ENCODE measurements around the gene UMAD1. TPM values are rescaled to one million over a fixed set of nuclear protein-coding genes. Genes with fewer than 3 reads are reported as not detected.

The UMAD1 gene
- total and polyA plus RNA-seq, 2 experiments from 2014 or later: 8.4 to 12.4 TPM

DNA sequence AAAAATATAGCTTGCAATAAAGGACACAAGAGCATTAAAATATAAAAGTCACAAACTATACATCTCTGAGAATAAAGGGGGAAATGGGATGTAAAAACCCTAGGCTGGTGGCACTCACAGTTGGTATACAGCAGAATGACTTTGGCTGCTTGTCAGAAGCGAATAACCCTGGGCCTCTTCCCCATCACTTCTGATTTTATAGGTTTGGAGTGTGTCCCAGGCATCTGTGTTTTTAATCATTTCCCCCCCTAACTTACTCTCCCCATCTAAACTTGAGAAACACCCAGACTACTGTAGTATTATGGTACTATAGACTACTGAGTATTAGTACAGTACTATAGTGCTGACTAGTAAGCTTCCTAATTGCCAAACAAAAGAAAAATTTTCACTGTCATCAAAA lies 79.6 kb downstream of the UMAD1 start:
- Histone ChIP-seq H3K27me3 (ENCODE audit: insufficient read depth) (no peaks in the 10 kb centered on the region), H3K4me2 (no peak overlapping the region), H3K4me1 (ENCODE audit: insufficient read depth) (no peaks in the 10 kb centered on the region), H3K9me2 (ENCODE audit: insufficient read depth) (0 out of 2 replicates have a peak, but pooled peaks cover 5% of the 10 kb centered on the region), H3K36me3 (ENCODE audit: insufficient read depth) (no peaks in the 10 kb centered on the region), H3K4me3 (no peak overlapping the region), H4K20me1 (replicated peaks; ENCODE audit: insufficient read depth) (no peaks in the 10 kb centered on the region), H3K79me2 (replicated peaks; ENCODE audit: insufficient read depth) (no peaks in the 10 kb centered on the region), H3F3A (replicated peaks; ENCODE audit: low read depth) (no peaks in the 10 kb centered on the region), H2AFZ (no peak overlapping the region), H3K27ac (ENCODE audit: low read depth) (no peak overlapping the region)
- Mint-ChIP-seq H3K4me3 (no peak overlapping the region), H3K4me1 (peaks cover 5% of the 10 kb centered on the region; the same call in 1 of the 3 replicates), H3K9me3 (no peaks in the 10 kb centered on the region), H3K27ac (no peak overlapping the region), H3K27me3 (ENCODE audit: insufficient read depth, low read depth, poor library complexity) (no peaks in the 10 kb centered on the region), H3K36me3 (ENCODE audit: low read depth) (peaks cover 3% of the 10 kb centered on the region; the same call in 1 of the 3 replicates)
- TF ChIP-seq ZNF331 (CRISPR knock-in tag; IDR thresholded peaks at IDR 0.05; ENCODE audit: low read depth) (no peak), POLR2AphosphoS5 (IDR thresholded peaks at IDR 0.05; ENCODE audit: low read depth) (no peak), CREB1 (CRISPR knock-in tag; IDR thresholded peaks at IDR 0.05; ENCODE audit: low read depth) (no peak), ZNF114 (CRISPR knock-in tag; IDR thresholded peaks at IDR 0.05) (no peak), NANOG (IDR thresholded peaks at IDR 0.05; ENCODE audit: borderline replicate concordance) (no peak)
- TF ChIP-seq, protein P1, sequence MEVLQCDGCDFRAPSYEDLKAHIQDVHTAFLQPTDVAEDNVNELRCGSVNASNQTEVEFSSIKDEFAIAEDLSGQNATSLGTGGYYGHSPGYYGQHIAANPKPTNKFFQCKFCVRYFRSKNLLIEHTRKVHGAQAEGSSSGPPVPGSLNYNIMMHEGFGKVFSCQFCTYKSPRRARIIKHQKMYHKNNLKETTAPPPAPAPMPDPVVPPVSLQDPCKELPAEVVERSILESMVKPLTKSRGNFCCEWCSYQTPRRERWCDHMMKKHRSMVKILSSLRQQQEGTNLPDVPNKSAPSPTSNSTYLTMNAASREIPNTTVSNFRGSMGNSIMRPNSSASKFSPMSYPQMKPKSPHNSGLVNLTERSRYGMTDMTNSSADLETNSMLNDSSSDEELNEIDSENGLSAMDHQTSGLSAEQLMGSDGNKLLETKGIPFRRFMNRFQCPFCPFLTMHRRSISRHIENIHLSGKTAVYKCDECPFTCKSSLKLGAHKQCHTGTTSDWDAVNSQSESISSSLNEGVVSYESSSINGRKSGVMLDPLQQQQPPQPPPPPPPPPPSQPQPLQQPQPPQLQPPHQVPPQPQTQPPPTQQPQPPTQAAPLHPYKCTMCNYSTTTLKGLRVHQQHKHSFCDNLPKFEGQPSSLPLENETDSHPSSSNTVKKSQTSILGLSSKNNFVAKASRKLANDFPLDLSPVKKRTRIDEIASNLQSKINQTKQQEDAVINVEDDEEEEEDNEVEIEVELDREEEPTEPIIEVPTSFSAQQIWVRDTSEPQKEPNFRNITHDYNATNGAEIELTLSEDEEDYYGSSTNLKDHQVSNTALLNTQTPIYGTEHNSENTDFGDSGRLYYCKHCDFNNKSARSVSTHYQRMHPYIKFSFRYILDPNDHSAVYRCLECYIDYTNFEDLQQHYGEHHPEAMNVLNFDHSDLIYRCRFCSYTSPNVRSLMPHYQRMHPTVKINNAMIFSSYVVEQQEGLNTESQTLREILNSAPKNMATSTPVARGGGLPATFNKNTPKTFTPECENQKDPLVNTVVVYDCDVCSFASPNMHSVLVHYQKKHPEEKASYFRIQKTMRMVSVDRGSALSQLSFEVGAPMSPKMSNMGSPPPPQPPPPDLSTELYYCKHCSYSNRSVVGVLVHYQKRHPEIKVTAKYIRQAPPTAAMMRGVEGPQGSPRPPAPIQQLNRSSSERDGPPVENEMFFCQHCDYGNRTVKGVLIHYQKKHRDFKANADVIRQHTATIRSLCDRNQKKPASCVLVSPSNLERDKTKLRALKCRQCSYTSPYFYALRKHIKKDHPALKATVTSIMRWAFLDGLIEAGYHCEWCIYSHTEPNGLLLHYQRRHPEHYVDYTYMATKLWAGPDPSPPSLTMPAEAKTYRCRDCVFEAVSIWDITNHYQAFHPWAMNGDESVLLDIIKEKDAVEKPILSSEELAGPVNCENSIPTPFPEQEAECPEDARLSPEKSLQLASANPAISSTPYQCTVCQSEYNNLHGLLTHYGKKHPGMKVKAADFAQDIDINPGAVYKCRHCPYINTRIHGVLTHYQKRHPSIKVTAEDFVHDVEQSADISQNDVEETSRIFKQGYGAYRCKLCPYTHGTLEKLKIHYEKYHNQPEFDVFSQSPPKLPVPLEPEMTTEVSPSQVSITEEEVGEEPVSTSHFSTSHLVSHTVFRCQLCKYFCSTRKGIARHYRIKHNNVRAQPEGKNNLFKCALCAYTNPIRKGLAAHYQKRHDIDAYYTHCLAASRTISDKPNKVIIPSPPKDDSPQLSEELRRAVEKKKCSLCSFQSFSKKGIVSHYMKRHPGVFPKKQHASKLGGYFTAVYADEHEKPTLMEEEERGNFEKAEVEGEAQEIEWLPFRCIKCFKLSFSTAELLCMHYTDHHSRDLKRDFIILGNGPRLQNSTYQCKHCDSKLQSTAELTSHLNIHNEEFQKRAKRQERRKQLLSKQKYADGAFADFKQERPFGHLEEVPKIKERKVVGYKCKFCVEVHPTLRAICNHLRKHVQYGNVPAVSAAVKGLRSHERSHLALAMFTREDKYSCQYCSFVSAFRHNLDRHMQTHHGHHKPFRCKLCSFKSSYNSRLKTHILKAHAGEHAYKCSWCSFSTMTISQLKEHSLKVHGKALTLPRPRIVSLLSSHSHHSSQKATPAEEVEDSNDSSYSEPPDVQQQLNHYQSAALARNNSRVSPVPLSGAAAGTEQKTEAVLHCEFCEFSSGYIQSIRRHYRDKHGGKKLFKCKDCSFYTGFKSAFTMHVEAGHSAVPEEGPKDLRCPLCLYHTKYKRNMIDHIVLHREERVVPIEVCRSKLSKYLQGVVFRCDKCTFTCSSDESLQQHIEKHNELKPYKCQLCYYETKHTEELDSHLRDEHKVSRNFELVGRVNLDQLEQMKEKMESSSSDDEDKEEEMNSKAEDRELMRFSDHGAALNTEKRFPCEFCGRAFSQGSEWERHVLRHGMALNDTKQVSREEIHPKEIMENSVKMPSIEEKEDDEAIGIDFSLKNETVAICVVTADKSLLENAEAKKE (CRISPR knock-in tag; IDR thresholded peaks at IDR 0.05): no peak
- TF ChIP-seq, protein P2, sequence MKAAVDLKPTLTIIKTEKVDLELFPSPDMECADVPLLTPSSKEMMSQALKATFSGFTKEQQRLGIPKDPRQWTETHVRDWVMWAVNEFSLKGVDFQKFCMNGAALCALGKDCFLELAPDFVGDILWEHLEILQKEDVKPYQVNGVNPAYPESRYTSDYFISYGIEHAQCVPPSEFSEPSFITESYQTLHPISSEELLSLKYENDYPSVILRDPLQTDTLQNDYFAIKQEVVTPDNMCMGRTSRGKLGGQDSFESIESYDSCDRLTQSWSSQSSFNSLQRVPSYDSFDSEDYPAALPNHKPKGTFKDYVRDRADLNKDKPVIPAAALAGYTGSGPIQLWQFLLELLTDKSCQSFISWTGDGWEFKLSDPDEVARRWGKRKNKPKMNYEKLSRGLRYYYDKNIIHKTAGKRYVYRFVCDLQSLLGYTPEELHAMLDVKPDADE (IDR thresholded peaks at IDR 0.05): no peak
- TF ChIP-seq, protein P3, sequence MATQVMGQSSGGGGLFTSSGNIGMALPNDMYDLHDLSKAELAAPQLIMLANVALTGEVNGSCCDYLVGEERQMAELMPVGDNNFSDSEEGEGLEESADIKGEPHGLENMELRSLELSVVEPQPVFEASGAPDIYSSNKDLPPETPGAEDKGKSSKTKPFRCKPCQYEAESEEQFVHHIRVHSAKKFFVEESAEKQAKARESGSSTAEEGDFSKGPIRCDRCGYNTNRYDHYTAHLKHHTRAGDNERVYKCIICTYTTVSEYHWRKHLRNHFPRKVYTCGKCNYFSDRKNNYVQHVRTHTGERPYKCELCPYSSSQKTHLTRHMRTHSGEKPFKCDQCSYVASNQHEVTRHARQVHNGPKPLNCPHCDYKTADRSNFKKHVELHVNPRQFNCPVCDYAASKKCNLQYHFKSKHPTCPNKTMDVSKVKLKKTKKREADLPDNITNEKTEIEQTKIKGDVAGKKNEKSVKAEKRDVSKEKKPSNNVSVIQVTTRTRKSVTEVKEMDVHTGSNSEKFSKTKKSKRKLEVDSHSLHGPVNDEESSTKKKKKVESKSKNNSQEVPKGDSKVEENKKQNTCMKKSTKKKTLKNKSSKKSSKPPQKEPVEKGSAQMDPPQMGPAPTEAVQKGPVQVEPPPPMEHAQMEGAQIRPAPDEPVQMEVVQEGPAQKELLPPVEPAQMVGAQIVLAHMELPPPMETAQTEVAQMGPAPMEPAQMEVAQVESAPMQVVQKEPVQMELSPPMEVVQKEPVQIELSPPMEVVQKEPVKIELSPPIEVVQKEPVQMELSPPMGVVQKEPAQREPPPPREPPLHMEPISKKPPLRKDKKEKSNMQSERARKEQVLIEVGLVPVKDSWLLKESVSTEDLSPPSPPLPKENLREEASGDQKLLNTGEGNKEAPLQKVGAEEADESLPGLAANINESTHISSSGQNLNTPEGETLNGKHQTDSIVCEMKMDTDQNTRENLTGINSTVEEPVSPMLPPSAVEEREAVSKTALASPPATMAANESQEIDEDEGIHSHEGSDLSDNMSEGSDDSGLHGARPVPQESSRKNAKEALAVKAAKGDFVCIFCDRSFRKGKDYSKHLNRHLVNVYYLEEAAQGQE (IDR thresholded peaks at IDR 0.05; ENCODE audit: unreplicated experiment): no peak
- ATAC-seq (no peak), DNase-seq (ENCODE audit: low spot score) (no peak)
